Measurements from ENCODE around the gene PITPNM2. TPM values are rescaled to one million over a fixed set of nuclear protein-coding genes. Genes with fewer than 3 reads are reported as not detected.

Gene PITPNM2
- polyA plus RNA-seq, 1 donor (not counting 4 experiments of a cell fraction or from before 2014, with no cell fraction given) = 1.4 TPM

DNA sequence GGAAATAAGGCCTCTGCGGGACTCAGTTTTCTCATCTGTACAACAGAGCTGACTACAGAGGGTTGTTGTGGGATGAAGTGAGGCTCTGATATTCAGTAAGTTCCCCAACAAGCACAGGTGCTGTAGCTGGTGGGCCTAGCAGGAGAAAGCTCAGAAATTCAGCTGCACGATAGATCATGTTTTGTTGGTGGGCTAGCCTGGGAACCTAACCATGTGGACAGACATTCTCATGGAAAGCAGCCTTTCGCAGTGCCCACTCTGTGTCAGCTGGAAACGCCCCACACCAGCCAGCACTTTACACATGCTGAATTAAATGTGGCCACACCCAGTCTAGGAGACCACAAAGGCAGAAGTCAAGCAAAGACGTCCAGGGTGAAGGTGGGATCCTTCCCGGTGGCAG is 16.1 kb downstream of the PITPNM2 start:
- H3K4me1 ChIP-seq (ENCODE audit: control insufficient read depth, extremely low read depth, insufficient read depth, low read length) = peaks cover 52% of the 10 kb centered on the region
- H3K4me2 ChIP-seq (ENCODE audit: control insufficient read depth, extremely low read depth, insufficient read depth, low read depth, low read length) = peak overlapping the region; percentile 16
- H3K9ac ChIP-seq (ENCODE audit: control insufficient read depth, extremely low read depth, insufficient read depth, low read length) = no peak overlapping the region
- DNase-seq (ENCODE audit: low read depth, low spot score) = no peak
- H2AFZ ChIP-seq (ENCODE audit: control insufficient read depth, low read length) = no peak overlapping the region
- H3K27ac ChIP-seq (ENCODE audit: control insufficient read depth, insufficient read depth, low read length) = peak overlapping the region; percentile 29
- no peak for FAIRE-seq
- H3K79me2 ChIP-seq (ENCODE audit: control insufficient read depth, insufficient read depth, low read length) = peaks cover 3% of the 10 kb centered on the region
- no peaks in the 10 kb centered on the region for H4K20me1 ChIP-seq (ENCODE audit: control insufficient read depth, extremely low read depth, insufficient read depth, low read length)
- no peaks in the 10 kb centered on the region for H3K27me3 ChIP-seq (ENCODE audit: control insufficient read depth, extremely low read depth, insufficient read depth, low read length)
- H3K9me3 ChIP-seq (ENCODE audit: control insufficient read depth, low read depth, low read length) = no peaks in the 10 kb centered on the region
- H3K36me3 ChIP-seq (ENCODE audit: control insufficient read depth in 2 of 2, extremely low read depth in 1 of 2, insufficient read depth in 2 of 2, low read length in 2 of 2) = no peaks in the 10 kb centered on the region
- dilution Hi-C loops (cut with MboI; ENCODE audit: extremely low pct_ligation_motif_present, low sequenced_read_pairs) = no loop called here
- no peaks in the 10 kb centered on the region for H3K9me1 ChIP-seq (ENCODE audit: control insufficient read depth, extremely low read depth, insufficient read depth, low read length)
- no peak for TF ChIP-seq EZH2 (IDR thresholded peaks at IDR 0.05; ENCODE audit: low read length)
- TF ChIP-seq, protein P1, sequence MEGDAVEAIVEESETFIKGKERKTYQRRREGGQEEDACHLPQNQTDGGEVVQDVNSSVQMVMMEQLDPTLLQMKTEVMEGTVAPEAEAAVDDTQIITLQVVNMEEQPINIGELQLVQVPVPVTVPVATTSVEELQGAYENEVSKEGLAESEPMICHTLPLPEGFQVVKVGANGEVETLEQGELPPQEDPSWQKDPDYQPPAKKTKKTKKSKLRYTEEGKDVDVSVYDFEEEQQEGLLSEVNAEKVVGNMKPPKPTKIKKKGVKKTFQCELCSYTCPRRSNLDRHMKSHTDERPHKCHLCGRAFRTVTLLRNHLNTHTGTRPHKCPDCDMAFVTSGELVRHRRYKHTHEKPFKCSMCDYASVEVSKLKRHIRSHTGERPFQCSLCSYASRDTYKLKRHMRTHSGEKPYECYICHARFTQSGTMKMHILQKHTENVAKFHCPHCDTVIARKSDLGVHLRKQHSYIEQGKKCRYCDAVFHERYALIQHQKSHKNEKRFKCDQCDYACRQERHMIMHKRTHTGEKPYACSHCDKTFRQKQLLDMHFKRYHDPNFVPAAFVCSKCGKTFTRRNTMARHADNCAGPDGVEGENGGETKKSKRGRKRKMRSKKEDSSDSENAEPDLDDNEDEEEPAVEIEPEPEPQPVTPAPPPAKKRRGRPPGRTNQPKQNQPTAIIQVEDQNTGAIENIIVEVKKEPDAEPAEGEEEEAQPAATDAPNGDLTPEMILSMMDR (optimal IDR thresholded peaks at IDR 0.05 in 1 of 3, IDR thresholded peaks at IDR 0.05 in 1 of 3, conservative IDR thresholded peaks at IDR 0.05 in 1 of 3; ENCODE audit: extremely low read depth in 1 of 3, insufficient read depth in 2 of 3, low read length in 3 of 3) = no peak
- no peak overlapping the region for H3K4me3 ChIP-seq (ENCODE audit: control insufficient read depth in 2 of 3, extremely low read depth in 1 of 3, insufficient read depth in 2 of 3, low read depth in 1 of 3, low read length in 3 of 3)

DNA sequence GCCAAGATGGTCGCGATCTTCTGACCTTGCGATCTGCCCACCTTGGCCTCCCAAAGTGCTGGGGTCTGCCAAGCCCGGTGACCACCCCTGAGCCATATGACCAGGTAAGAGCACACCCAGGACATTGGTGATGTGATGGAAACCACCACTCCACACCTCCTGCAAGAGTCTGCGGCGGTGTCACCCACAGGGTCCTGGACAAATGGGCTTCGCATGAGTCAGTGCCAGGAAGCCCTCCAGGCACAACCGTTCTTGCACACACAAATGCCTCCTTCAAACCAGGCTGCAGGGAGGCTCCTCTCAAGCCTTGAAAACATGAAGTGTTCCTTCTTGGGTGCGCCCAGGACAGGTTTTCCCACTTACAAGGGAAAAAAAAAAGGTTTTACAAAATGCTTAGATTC is 16.6 kb downstream of the PITPNM2 start:
- Histone ChIP-seq H4K20me1 (ENCODE audit: control insufficient read depth, extremely low read depth, insufficient read depth, low read length) (no peaks in the 10 kb centered on the region), H2AFZ (ENCODE audit: control insufficient read depth, low read length) (no peak overlapping the region), H3K9me3 (ENCODE audit: control insufficient read depth, low read depth, low read length) (no peaks in the 10 kb centered on the region), H3K36me3 (ENCODE audit: control insufficient read depth in 2 of 2, extremely low read depth in 1 of 2, insufficient read depth in 2 of 2, low read length in 2 of 2) (no peaks in the 10 kb centered on the region), H3K4me1 (ENCODE audit: control insufficient read depth, extremely low read depth, insufficient read depth, low read length) (peaks cover 54% of the 10 kb centered on the region), H3K9me1 (ENCODE audit: control insufficient read depth, extremely low read depth, insufficient read depth, low read length) (no peaks in the 10 kb centered on the region), H3K4me3 (ENCODE audit: control insufficient read depth in 2 of 3, extremely low read depth in 1 of 3, insufficient read depth in 2 of 3, low read depth in 1 of 3, low read length in 3 of 3) (no peak overlapping the region), H3K9ac (ENCODE audit: control insufficient read depth, extremely low read depth, insufficient read depth, low read length) (no peak overlapping the region), H3K4me2 (ENCODE audit: control insufficient read depth, extremely low read depth, insufficient read depth, low read depth, low read length) (peak overlapping the region; percentile 16), H3K27me3 (ENCODE audit: control insufficient read depth, extremely low read depth, insufficient read depth, low read length) (no peaks in the 10 kb centered on the region), H3K79me2 (ENCODE audit: control insufficient read depth, insufficient read depth, low read length) (no peaks in the 10 kb centered on the region), H3K27ac (ENCODE audit: control insufficient read depth, insufficient read depth, low read length) (peak overlapping the region; percentile 29)
- dilution Hi-C loops (cut with MboI; ENCODE audit: extremely low pct_ligation_motif_present, low sequenced_read_pairs) = no loop called here
- DNase-seq (ENCODE audit: low read depth, low spot score) = peak; percentile 70
- peak; percentile 85 for FAIRE-seq
- no peak for TF ChIP-seq EZH2 (IDR thresholded peaks at IDR 0.05; ENCODE audit: low read length)
- TF ChIP-seq, protein P1 (optimal IDR thresholded peaks at IDR 0.05 in 1 of 3, IDR thresholded peaks at IDR 0.05 in 1 of 3, conservative IDR thresholded peaks at IDR 0.05 in 1 of 3; ENCODE audit: extremely low read depth in 1 of 3, insufficient read depth in 2 of 3, low read length in 3 of 3) = no peak
